HG03097 (cell line): ENCODE results near the gene SGMS1.
A peak's percentile ranks its signal among the peaks of the same experiment; 100 is the strongest.
"Not testable (repeated sequence)": the region's sequence is repeated elsewhere in the genome, so short reads cannot be mapped to it uniquely, and the experiment has no call there.

ENCODE experiments used
- ATAC-seq: cut with Tn5 transposase; IDR thresholded peaks from one replicate; pipeline ENCODE4 v1.9.1; 2021; ENCODE audit not compliant: unreplicated experiment, low FRiP score

SGMS1 gene

DNA sequence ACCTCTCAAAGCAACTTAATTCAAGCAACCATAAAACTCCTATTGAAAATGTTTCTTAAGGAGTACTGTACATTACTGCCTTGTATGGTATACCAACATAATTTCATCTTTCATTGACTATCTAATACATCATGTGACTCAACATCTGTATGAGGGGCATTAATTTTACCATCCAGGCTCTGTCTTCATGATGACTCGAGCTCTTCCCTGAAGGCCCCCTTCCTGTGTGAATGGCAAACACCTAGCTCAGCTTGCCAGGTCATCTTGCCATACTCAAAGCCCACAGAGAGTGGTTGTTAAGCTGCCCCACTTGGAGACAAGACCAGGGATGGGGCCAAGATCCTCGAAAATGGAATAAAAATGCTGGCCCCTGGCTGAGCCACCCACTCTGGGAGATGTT lies 82.4 kb downstream of the SGMS1 start:
- no peak for ATAC-seq

GRCh38 chr10:50540826-50541122 lies 83.0 kb downstream of the SGMS1 start:
- ATAC-seq, result peak; percentile 8

DNA sequence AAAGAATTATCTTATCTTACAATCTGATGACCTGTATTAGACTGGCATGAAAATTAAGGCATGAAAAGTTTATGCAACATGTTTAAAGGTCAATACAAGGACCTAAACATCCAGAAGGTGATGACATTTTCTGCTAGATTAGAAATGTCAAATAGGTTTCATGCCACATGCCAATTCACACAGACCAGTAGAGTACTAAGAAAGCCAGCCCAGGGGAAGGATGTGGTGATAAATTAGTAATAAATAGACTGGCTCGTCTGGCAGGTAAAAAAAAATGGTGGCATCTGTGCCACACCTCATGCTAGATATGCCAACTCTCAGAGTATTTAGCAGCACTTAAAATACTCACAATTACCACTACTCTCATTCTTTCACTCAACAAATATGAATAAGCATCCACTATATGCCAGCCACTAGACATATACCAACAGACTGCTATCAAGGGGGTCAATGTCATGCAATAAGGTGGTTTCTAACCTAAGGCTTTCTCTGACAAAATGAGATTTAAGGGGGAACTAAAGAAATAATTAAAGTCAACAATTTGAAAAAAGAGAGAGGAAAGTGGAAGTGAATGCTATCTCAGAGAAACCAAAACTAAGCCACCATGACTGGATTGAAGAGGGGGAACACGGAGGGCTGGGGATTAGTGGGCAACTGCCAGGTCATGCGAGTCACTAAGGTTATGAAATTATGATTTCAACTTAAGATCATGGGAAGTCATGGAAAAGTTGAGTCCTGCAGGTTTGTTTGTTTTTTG lies 83.5 kb downstream of the SGMS1 start:
- peak; percentile 47 for ATAC-seq

DNA sequence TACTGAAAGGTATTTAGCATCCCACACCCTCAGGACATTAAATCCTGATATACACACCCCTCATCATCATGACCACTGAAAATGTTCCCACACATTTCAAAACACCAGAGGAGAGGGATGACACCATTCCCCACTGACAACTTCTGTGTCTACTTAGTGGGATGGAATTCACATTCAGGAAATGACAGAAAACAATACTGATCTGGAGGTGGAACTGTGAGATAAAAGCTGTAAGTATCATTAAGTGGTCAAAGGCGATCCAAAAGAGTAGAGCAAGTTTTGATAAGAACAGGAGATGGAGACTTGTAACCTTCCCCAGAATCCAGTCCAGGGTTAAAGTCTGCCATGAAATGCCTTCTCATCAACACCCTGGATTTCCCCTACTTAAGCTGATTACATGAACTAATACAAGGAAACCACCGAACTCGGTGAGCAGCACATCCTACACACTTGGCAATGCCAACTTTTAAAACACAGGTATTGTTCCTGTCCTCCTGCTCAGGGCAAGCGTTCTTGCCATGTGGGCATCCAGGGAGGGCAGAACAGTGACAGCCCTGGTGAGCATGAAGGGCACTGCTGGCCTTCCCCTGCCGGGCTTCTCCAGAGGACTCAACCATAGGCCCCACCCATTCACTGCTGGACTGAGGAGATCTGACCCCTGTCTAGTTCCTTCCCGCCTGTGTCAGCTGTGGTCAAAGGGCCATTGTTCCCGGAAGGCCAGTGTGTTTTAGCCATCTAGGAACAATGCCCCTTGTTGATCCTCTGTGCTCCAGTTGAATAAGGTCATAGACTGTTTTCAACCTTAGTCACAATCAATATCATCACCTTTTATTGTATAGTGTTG lies 85.0 kb downstream of the SGMS1 start:
- ATAC-seq, result no peak

- no peak for ATAC-seq
Measured at GRCh38 chr10:50536617-50537240, 87.0 kb downstream of the SGMS1 start.

DNA sequence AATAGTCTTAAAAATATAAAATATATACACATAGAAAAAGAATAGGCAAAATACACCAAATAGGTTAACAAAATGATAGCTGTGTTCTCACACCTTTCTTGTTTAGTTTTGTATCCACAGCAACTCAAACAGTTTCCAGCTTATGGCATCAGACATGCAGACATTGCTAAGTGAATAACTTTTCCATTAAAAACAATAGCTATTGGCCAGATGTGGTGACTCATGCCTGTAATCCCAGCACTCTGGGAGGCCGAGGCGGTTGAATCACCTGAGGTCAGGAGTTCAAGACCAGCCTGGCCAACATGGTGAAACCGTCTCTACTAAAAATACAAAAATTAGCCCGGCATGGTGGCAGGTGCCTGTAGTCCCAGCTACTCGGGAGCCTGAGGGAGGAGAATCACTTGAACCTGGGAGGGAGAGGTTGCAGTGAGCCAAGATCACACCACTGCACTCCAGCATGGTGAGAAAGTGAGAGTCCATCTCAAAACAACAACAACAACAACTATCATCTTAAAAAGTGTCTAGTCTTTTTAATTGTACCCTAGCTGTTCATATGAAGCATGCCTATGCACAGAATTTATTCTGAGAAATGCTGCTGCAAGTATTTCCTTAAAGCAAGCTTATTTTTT lies 88.9 kb downstream of the SGMS1 start:
- ATAC-seq, result not testable (repeated sequence)

DNA sequence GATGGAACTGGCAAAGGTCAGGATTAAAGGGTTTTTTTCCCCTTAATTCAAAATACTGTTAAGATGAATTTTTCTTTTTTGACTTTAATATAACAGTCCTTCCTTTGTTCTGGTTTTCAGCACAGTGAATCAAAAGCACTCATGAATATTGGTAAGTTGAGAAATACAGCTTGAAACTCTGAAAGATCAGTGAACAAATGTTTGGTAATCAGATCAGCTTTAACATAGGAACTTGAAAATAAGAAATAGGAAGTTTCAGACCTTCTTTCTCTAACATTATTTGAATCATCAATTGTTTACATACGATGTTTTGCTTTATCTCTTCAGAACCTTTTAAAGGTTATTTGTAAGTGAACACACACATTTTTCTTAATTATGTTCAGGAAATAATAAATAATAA lies 90.5 kb downstream of the SGMS1 start:
- ATAC-seq, result no peak

DNA sequence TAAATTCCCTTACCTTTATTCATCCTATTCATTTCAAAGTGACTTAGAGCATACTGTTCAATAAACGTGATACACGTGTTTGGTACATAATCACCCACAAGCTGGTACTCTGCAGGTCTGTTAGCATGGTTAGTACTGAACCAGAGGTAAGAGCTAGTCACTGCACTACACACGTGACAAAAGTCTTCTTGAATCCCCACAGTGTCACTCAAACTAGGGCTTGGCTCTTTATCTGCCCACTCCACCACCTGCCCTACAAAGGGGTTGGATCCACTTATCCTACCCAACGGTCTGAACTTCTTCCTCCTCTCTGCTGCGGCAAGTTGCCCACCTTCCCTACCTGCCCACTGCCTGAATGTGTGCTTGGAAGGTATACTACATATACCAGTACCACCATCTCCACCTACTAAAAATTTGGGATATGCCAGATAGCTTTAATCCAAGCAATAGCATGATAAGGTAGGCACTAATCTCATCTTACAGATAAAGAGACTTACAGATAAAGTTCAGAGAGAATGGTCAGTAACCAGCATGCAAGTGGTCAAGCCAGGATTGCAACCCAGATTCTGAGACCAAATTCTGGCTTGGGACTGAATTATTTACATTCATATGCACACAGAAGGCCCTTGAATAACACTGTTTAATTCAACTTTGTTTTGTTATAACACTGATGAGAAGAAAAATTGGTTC lies 92.2 kb downstream of the SGMS1 start:
- ATAC-seq, result no peak

GRCh38 chr10:50529660-50530059 lies 94.1 kb downstream of the SGMS1 start:
- ATAC-seq, result no peak

- no peak for ATAC-seq
Measured at GRCh38 chr10:50528206-50528605, 95.5 kb downstream of the SGMS1 start.

- no peak for ATAC-seq
Measured at GRCh38 chr10:50527442-50528043, 96.2 kb downstream of the SGMS1 start.

DNA sequence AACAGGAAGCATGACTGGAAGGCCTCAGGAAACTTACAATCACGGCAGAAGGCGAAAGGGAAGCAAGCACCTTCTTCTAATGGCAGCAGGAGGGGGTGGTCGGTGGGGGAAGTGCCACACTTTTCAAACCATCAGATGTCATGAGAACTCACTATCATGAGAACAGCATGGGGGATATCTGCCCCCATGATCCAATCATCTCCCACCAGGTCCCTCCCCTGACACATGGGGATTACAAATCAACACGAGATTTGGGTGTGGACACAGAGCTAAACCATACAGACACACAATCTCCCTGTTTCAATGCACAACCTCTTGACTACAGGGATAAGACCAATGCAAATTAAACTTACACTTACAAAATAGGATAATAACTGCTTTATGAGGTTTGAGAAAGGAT lies 97.6 kb downstream of the SGMS1 start:
- ATAC-seq, result no peak

DNA sequence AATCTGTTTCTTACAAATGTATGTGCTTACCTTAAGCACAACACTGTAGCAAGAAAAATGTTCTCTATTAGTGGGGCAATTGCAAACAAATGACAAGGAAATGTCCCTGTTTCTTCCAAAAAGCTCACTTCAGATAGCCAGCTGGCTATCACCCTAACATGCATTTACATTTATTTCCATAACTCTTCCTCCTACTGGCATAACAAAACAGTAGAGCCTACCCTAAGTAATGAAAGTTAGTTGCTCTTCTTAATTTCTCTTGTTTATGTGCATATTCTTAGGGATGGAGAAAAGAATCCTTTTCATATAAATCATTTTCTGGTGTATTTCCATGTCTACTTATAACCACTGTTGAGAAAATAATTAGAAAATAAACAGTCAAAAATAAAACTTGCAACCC lies 100.4 kb downstream of the SGMS1 start:
- no peak for ATAC-seq

DNA sequence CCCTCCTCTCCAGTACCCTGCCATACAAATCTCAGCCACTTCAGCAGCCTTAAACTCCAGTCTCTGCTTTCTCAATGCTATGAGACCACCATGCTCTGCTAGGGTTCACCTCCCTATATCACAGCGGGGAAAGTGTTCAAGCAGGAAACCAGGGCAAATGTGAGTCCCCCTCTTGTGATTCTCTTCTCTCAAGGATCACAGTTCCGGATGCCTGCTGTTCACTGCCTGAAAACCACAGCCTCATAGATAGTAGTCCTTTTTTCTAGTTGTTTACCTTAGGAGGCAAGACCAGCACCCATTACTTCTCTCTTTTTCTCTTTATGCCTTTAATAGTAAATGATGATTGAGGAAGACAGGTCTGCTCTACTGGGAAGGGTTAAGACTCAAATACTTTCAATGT lies 100.8 kb downstream of the SGMS1 start:
- ATAC-seq, result no peak

DNA sequence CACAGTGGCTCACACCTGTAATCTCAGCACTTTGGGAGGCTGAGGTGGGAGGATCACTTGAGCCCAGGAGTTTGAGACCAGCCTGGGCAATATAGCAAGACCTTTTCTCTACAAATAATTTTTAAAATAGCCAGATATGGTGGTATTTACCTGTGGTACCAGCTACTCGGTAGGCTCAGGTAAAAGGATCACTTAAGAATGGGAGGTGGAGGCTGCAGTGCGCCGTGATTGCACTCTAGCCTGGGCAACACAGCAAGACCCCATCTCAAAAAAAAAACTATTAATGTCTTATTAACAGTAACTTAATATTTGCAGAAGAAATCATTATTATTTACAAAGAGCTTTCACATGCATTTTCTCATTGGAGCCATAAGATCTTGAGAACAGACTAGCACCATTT lies 103.6 kb downstream of the SGMS1 start:
- no peak for ATAC-seq

GRCh38 chr10:50517626-50518025 lies 106.1 kb downstream of the SGMS1 start:
- ATAC-seq, result no peak

GRCh38 chr10:50516171-50516570 lies 107.6 kb downstream of the SGMS1 start:
- no peak for ATAC-seq

GRCh38 chr10:50515420-50515819 lies 108.3 kb downstream of the SGMS1 start:
- no peak for ATAC-seq

- no peak for ATAC-seq
Measured at GRCh38 chr10:50514995-50515394, 108.8 kb downstream of the SGMS1 start.

DNA sequence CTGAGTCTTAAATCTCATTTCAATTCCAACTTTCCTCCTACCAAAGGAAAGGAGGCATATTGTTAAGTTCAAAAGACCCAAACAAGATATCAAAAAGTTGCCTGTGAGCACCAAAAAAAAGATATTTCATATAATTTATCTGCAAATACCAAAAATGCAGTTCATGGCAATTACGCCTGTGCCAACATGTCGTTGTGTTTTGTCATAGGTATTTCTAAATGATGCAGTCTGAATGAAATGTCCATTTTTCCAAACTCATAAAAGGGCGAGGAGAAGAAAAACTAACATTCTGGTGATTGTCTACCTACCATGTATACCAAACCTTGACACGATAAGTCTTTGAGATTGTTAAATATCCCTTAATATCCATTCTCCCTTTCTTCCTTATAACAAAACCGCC lies 109.8 kb downstream of the SGMS1 start:
- no peak for ATAC-seq
